Fibroblast of skin of abdomen (primary cell): ENCODE results near the gene JPT2.
"Not testable (repeated sequence)": the region's sequence is repeated elsewhere in the genome, so short reads cannot be mapped to it uniquely, and the experiment has no call there.

Experiments
- DNase-seq: peaks from one replicate; pipeline ENCODE4 v3.0.0-alpha.2; 2013

JPT2 gene

GRCh38 chr16:1676661-1677060, 1.4 kb upstream of the JPT2 start:
- no peak for DNase-seq

- no peak for DNase-seq
Measured at GRCh38 chr16:1677339-1677738, 740 bp upstream of the JPT2 start.

GRCh38 chr16:1678500-1679098, 520 bp downstream of the JPT2 start:
- peak; percentile 22 for DNase-seq

- no peak for DNase-seq
Measured at GRCh38 chr16:1680361-1680760, 2.3 kb downstream of the JPT2 start.

GRCh38 chr16:1681032-1681431, 3.0 kb downstream of the JPT2 start:
- DNase-seq, result no peak

GRCh38 chr16:1687427-1688316, 9.6 kb downstream of the JPT2 start:
- no peak for DNase-seq

GRCh38 chr16:1688807-1689560, 10.9 kb downstream of the JPT2 start:
- no peak for DNase-seq

- no peak for DNase-seq
Measured at GRCh38 chr16:1689853-1690252, 11.8 kb downstream of the JPT2 start.

GRCh38 chr16:1690810-1691209, 12.7 kb downstream of the JPT2 start:
- no peak for DNase-seq

GRCh38 chr16:1691276-1691675, 13.2 kb downstream of the JPT2 start:
- no peak for DNase-seq

GRCh38 chr16:1691956-1692355, 13.9 kb downstream of the JPT2 start:
- DNase-seq, result peak; percentile 47

- DNase-seq, result no peak
Measured at GRCh38 chr16:1696863-1697262, 18.8 kb downstream of the JPT2 start.

GRCh38 chr16:1698680-1699079, 20.6 kb downstream of the JPT2 start:
- DNase-seq, result no peak

- DNase-seq, result no peak
Measured at GRCh38 chr16:1700246-1700645, 22.2 kb downstream of the JPT2 start.

GRCh38 chr16:1701216-1701878, 23.3 kb downstream of the JPT2 start:
- DNase-seq, result no peak

GRCh38 chr16:1705324-1705687, 27.2 kb downstream of the JPT2 start:
- not testable (repeated sequence) for DNase-seq

- DNase-seq, result peak; percentile 86
Measured at GRCh38 chr16:1705688-1706385, 27.8 kb downstream of the JPT2 start, which contains the start of gene MAPK8IP3. TSS of gene MAPK8IP3 (plus strand) at chr16:1706195. CDS start at chr16:1706340, 145 bp downstream.

GRCh38 chr16:1706386-1707192, 28.5 kb downstream of the JPT2 start:
- no peak for DNase-seq

GRCh38 chr16:1707193-1707790, 29.2 kb downstream of the JPT2 start:
- peak; percentile 22 for DNase-seq

GRCh38 chr16:1708083-1708767, 30.1 kb downstream of the JPT2 start:
- DNase-seq, result no peak
